Panc1 (cell line): ENCODE measurements around the gene CFAP20.

Source experiments
- POLR2AphosphoS5 ChIP-seq: IDR thresholded peaks from 2 replicates; pipeline ENCODE4 v1.6.1; 2012; ENCODE audit warnings: mild to moderate bottlenecking, low read depth, low read length, moderate library complexity
- SIN3A ChIP-seq: IDR thresholded peaks from 2 replicates; pipeline ENCODE4 v1.6.1; 2012; ENCODE audit warnings: low read depth, mild to moderate bottlenecking, low read length, moderate library complexity, borderline replicate concordance; ENCODE audit not compliant: insufficient read depth
- TCF7L2 ChIP-seq: IDR thresholded peaks from 2 replicates; pipeline ENCODE4 v1.6.1; 2011; ENCODE audit warnings: mild to moderate bottlenecking, low read depth, low read length, inconsistent platforms
- TF ChIP-seq, protein P1 (sequence below): fragments of 450-650 bp; IDR thresholded peaks from 2 replicates; pipeline ENCODE4 v1.5.1; 2017; ENCODE audit warnings: mild to moderate bottlenecking
- TF ChIP-seq, protein P2 (sequence below), 2 experiments: IDR thresholded peaks; 2 replicates each; pipeline ENCODE4 v1.6.1; 2011 to 2012; ENCODE audit warnings: low read depth in 2 of 2, control low read depth in 1 of 2, low read length in 1 of 2, mild to moderate bottlenecking in 1 of 2, moderate library complexity in 1 of 2; ENCODE audit not compliant: insufficient read depth in 1 of 2

DNA sequence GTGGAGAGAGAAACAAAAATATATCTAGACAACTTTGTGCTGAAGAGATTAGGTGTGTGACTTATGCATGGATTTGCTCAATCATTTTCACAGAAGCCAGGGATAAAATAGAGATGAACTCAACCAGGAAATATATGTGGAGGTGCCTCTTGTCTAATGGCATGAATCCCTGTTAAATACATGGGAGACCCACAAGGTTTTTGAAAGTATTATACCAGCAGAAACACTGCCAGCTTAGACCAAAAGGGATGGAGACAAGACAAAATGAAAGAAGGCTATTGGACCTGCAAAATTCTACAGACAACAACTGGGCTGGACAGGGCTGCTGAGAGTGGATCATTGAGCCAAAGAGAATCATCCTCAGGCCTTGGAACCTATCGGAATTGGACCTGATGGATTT is 52.7 kb downstream of the CFAP20 start:
- TF ChIP-seq POLR2AphosphoS5 (no peak), TCF7L2 (no peak), SIN3A (no peak)
- TF ChIP-seq, protein P1, sequence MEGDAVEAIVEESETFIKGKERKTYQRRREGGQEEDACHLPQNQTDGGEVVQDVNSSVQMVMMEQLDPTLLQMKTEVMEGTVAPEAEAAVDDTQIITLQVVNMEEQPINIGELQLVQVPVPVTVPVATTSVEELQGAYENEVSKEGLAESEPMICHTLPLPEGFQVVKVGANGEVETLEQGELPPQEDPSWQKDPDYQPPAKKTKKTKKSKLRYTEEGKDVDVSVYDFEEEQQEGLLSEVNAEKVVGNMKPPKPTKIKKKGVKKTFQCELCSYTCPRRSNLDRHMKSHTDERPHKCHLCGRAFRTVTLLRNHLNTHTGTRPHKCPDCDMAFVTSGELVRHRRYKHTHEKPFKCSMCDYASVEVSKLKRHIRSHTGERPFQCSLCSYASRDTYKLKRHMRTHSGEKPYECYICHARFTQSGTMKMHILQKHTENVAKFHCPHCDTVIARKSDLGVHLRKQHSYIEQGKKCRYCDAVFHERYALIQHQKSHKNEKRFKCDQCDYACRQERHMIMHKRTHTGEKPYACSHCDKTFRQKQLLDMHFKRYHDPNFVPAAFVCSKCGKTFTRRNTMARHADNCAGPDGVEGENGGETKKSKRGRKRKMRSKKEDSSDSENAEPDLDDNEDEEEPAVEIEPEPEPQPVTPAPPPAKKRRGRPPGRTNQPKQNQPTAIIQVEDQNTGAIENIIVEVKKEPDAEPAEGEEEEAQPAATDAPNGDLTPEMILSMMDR = no peak
- TF ChIP-seq, protein P2, sequence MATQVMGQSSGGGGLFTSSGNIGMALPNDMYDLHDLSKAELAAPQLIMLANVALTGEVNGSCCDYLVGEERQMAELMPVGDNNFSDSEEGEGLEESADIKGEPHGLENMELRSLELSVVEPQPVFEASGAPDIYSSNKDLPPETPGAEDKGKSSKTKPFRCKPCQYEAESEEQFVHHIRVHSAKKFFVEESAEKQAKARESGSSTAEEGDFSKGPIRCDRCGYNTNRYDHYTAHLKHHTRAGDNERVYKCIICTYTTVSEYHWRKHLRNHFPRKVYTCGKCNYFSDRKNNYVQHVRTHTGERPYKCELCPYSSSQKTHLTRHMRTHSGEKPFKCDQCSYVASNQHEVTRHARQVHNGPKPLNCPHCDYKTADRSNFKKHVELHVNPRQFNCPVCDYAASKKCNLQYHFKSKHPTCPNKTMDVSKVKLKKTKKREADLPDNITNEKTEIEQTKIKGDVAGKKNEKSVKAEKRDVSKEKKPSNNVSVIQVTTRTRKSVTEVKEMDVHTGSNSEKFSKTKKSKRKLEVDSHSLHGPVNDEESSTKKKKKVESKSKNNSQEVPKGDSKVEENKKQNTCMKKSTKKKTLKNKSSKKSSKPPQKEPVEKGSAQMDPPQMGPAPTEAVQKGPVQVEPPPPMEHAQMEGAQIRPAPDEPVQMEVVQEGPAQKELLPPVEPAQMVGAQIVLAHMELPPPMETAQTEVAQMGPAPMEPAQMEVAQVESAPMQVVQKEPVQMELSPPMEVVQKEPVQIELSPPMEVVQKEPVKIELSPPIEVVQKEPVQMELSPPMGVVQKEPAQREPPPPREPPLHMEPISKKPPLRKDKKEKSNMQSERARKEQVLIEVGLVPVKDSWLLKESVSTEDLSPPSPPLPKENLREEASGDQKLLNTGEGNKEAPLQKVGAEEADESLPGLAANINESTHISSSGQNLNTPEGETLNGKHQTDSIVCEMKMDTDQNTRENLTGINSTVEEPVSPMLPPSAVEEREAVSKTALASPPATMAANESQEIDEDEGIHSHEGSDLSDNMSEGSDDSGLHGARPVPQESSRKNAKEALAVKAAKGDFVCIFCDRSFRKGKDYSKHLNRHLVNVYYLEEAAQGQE (IDR thresholded peaks at IDR 0.05; ENCODE audit: insufficient read depth in 1 of 2, low read depth in 2 of 2, low read length in 1 of 2) = no peak
